Measurements from ENCODE around the gene DNAJC3.
"Not testable (repeated sequence)": the region's sequence is repeated elsewhere in the genome, so short reads cannot be mapped to it uniquely, and the experiment has no call there.

The DNAJC3 gene

GRCh38 chr13:95676105-95676761 is 706 bp upstream of the DNAJC3 start:
- DNase-seq, result peak; percentile 39 to 72

DNA sequence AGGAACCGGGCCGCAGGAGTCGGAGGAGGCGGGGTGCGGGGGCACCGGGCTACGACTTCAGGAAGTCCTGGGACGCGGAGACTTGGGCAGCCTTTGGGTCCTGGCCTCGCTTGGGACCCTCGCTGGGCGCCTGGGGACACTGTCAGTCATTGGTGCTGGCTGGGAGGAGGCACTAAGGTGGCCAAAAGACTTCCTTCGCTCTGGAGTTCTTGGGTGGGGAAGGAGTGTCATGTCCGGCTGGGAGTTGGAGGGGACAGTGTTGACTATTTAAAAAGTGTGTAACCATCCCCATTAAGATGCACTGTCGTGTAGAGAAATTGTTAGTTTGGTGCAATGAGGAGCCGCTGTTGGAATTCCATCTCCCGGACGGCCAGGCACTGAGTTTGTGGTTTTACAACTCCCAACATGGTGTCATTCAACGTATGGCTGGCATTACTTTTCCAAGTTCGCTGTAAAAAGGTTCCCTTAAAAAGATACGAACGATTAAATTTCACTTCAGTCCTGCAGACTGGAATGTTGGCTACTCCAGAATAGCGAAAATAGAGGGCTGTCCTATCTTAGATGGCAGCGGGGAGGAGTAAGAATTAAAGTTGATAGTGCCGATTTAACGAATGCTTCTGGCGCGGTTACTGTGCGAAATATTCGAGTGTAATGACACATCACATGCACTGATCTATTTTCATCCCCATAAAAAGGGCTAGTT is 776 bp downstream of the DNAJC3 start:
- no peak for DNase-seq

GRCh38 chr13:95678967-95679366 is 2.0 kb downstream of the DNAJC3 start:
- no peak for DNase-seq

- no peak for DNase-seq
Observed at GRCh38 chr13:95679722-95680121, 2.8 kb downstream of the DNAJC3 start.

GRCh38 chr13:95684418-95684817 is 7.5 kb downstream of the DNAJC3 start:
- DNase-seq, result no peak

- not testable (repeated sequence) for DNase-seq
Observed at GRCh38 chr13:95684960-95685359, 8.0 kb downstream of the DNAJC3 start.

GRCh38 chr13:95689582-95689926 is 12.6 kb downstream of the DNAJC3 start:
- no peak for DNase-seq

GRCh38 chr13:95690986-95691385 is 14.0 kb downstream of the DNAJC3 start:
- DNase-seq, result not testable (repeated sequence)

GRCh38 chr13:95697052-95697680 is 20.2 kb downstream of the DNAJC3 start:
- no peak for DNase-seq

DNA sequence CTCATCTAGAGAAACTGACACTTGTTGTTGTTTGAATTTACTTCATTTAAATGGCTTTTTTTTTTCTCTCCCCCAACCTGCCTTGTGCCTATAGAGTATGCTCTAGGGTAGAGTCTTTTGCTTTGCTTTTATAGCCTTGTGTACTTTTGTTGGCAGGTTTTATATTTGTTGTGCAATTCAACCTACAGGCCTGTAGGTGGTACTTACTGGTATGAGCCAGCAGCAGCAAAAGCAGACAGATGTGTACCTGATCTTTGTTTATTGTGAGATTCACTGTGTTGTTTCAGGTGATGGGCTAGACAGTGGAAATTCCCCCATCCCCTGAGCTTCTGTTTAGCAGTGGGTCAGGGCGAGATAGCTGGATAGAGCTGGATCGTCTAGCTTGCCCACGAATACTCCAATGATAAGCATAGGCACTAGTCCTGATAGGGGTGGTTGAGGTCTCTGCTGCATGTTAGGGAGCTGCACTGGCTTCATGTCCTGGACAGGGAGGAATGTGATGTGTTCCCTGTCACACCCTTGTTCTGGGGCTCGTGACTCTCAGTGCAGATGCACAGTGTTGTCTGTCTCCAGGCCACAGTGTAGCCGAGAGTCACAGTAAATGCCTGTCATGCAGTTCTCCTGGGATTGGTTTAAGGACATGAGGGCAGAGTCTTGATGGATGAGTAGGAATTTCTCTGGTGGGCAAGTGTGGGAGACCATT is 21.3 kb downstream of the DNAJC3 start:
- no peak for DNase-seq

GRCh38 chr13:95703576-95703975 is 26.6 kb downstream of the DNAJC3 start:
- no peak for DNase-seq

DNA sequence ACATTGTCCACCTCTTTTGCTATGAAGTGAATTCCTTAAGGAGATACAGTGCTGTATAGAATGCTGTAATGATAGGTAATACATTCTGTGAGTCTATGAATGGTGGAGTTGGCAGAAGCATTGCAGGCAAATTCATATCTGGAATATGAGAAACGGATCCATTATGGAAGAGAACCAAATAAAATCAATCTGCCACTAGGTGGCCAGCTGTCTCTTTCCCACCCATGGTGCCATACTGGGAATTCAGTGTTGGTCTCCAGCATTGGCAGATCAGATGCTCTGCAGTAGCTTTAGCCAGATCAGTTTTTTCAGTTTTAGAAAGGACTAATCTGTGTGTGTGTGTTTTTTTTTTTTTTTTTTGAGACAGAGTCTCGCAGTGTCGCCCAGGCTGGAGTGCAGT is 27.6 kb downstream of the DNAJC3 start:
- DNase-seq, result peak in 1 of 2 experiments; percentile 5

DNA sequence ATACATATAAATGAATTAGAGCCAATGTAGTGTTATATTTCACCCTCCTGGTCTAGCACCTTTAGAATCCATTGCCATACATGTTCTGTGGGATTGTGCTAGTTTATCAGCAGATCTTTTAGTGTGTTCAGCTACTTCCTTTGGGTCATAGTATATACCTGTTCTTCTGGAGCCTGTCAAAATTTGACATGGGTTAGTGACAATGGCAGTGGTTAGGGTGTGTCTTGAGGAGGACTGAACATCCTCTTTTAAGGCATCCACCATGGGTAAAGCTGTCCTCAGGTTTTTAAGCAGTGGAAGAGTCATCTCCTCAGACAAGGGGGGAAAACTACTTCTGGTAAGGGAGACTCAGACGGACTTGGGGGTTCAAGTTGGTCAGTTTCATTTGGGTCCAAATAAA is 29.4 kb downstream of the DNAJC3 start:
- no peak for DNase-seq

- DNase-seq, result no peak
Observed at GRCh38 chr13:95707035-95707434, 30.1 kb downstream of the DNAJC3 start.

GRCh38 chr13:95707442-95708390 is 30.8 kb downstream of the DNAJC3 start:
- DNase-seq, result no peak

DNA sequence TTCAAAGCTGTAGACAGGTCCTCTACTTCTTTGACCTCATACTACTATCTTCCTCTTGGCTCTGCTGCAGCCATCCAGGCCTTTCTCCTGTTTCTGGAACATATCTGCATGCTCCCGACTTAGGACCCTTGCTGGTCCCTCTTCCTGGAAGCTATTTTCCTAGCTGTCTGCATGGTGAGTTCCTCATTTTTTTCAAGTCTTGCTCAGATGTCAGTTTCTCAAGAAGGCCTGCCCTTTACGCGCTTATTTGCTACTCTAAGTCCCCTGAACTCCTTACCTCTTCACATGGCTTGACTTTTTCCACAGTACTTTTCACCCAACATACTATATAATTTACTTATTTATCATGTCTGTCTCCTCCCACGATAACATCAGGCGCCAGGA is 31.4 kb downstream of the DNAJC3 start:
- DNase-seq, result no peak

- no peak for DNase-seq
Observed at GRCh38 chr13:95708811-95709500, 32.0 kb downstream of the DNAJC3 start.

DNA sequence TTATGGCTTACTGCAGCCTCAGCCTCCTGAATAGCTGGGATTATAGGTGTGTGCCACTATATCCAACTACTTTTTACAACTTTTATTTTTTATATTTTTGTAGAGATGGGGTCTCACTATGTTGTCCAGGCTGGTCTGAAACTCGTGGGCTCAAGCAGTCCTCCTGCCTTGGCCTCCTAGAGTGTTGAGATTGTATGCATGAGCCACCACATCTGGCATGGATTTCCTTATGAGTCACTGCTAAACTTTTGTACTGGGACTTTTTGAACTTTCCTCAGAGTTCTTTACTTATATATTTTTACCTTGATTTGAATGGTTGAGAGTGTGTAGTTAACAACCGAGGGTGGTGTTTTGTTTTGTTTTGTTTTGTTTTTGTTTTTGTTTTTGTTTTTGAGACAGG is 33.4 kb downstream of the DNAJC3 start:
- no peak for DNase-seq

DNA sequence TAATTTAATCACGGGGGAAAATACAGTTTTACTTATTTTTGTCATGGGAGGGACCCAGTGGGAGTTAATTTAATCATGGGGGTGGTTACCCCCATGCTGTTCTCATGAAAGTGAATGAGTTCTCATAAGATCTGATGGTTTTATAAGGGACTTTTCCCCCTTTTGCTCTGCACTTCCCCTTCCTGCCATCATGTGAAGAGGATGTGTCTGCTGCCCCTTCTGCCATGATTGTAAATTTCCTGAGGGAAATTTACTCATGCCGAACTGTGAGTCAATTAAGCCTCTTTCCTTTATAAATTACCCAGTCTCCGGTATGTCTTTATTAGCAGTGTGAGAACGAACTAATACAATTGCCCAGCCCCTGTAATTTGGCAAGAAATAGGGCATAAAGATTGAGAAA is 35.9 kb downstream of the DNAJC3 start:
- not testable (repeated sequence) for DNase-seq

DNA sequence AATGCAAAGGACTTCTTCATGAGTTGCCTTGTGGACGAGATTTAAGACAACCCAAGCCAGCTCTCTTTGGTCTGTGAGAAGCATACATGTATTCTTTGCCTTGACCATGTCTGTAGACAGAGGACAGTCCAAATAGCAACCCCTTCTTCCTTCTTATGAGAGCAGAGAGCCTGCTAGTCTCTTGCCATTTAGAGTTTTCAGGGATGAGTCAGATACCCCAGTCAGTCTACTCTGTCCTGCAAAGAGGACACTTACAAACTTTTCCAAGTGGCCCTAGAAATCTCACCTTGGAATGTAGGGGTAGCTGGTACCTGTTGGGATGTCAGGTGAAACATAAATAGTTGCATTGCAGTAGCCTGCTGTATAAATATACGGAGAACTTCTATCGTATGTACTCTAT is 36.7 kb downstream of the DNAJC3 start:
- DNase-seq, result no peak

DNA sequence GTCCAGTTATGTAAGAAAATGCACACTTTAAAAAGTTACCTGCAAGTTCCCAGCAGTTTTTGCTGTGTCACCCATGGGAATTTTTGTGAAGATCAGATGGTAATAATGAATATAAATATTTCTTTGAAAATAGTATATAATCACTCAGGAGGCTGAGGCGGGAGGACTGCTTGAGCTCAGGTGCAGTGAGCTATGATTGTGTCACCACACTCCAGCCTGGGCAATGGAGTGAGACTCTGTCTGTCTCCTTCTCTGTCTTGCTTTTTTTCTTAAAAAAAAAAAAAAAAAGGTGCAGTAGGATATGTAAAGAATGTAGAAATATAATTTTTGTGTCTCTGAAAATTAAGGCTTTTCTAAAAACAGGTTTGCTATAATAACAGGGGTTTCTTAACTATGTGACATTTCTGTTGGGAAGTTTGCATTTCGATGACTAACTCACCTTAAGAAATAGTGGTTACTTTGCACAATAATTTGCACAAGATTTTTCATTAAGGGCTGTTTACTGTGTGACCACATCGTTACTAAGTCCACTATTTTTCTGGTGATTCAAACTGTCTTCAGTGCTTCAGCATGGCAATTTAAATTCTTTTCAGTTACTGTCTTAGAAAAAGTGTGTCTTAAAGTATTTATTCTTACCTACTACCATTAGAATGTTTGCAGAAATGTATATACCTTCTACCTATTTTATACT is 37.3 kb downstream of the DNAJC3 start:
- DNase-seq, result no peak
